Hepatic stellate cell (primary cell): ENCODE measurements around the gene C11orf21.

Experiments
- DNase-seq: peaks from one replicate; pipeline ENCODE4 v3.0.0; 2011; ENCODE audit warnings: low spot score

The C11orf21 gene

DNA sequence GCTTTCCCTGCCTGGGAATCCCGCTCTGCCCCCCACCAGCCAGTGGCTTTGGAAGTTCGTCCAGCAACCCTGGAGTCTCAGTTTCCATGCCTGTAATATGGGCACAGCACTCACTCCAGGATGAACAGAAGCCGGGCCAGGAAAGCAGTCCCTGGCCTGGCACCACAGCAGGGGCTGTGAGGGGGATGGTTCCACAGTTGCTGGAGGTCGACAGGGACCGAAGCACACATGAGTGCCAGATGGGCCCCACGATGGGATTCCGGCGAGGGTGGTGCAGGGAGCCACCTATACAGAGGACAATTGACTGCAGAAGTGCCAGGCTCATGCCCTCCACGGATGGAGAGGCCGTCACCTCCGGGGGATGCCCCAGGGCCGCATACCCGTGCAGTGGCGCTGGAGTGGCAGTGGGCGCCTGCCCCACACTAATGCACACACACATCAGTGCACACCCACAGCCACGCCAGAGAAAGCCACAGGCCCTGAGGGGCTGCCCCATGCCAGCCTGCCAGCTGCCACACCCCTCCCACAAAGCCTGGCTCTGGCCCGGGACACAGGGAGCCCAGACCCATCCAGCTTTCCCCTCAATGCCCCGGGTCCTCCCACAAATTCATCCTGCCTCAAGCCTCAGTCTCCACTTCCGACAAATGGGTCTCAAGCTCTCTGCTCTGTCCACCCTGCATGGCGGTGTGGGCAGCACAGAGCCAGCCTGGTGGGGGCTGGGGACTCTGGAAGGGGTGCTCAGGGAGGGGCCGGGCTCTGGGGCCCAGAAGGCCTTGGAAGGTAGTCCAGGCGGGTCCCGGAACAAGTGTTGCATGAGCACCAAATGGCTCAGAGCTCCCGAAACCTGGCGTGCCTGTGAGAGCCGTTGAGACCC lies 41.0 kb downstream of the C11orf21 start:
- no peak for DNase-seq

- DNase-seq, result no peak
These were observed 41.7 kb downstream of the C11orf21 start for GRCh38 chr11:2259897-2260451.

GRCh38 chr11:2259466-2259830 lies 42.3 kb downstream of the C11orf21 start:
- DNase-seq, result no peak

DNA sequence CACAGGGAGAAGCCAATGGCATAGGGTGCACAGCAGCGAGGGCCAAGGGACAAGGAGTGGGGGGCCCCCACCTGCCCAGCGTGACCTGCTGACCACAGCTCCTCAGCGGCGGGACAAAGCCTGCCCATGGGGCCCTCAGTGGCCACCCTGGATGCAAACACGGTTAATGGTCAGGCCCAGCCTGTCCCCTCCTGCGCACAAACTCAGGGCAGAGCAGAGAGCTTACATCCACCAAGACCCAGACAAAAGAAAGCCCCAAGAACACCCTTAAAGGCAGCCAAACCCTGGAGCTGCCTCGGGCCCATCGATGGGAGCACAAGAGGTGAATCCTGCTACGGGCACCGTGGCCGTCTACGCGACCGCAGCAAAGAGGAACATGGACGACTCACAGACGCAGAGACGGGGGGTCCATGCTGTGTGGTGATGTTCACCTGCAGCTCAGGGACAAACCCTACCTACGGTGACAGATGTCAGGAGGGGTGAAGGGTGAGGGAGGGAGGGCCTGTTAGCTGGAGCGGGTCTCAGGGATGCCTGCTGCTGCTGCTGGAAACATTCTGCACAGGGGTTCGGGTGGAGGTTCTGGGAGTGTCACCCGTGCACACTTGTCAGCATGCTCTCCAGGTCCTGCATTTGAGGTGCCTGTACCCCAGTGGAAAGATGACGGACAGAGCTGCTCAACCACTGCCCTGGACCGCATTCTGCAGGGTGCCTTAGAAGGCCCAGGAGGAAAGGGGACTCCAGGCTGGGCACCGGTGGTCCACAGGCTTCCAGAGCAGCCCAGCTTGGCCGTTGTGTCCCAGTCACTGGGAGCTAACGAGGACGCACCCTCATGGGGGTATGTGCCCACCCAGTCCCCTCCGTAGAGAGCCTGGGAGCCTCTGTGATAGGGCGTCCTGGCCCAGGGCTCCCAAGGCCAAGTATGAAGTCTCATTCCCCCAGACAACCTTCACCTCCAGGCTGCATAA lies 42.9 kb downstream of the C11orf21 start:
- no peak for DNase-seq

DNA sequence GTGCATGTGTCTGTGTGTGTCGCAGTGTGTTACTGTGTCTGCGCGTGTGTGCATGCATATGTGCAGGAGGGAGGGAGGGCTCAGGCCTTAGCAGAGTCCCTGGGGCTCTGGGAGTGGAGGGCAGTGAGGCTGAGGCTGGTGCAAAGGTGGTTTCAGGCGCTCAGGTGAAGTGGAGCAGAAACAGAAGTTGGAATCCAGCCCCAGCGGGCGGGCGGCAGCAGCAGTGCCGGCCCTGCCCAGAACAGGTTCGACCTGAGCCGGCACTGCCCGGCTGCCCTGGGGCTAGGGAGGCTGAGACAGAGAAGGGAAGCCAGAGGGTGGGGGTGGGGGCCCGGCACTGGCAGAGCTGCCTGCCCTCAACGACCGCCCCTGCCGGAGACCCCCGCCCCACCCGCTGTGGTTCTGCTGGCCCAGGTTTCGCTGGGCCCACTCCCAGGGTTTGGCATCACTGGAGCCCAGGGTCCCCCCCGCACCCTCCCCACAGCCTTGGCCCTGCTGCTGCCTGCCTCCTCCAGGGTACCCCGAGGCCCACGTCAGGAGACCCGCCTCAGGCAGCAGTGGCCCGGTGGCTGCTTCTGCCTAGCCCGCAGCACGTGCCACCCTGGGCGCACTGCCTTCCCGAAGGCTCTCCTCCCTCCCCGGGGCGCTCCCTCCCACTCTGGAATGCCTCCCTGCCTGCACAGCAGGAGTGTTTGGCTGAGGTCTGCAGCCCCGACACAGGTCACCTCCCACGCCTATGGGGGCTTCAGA lies 44.6 kb downstream of the C11orf21 start:
- no peak for DNase-seq

GRCh38 chr11:2256293-2256913 lies 45.3 kb downstream of the C11orf21 start:
- DNase-seq, result no peak

- no peak for DNase-seq
These were observed 49.7 kb downstream of the C11orf21 start for GRCh38 chr11:2252018-2252417.

DNA sequence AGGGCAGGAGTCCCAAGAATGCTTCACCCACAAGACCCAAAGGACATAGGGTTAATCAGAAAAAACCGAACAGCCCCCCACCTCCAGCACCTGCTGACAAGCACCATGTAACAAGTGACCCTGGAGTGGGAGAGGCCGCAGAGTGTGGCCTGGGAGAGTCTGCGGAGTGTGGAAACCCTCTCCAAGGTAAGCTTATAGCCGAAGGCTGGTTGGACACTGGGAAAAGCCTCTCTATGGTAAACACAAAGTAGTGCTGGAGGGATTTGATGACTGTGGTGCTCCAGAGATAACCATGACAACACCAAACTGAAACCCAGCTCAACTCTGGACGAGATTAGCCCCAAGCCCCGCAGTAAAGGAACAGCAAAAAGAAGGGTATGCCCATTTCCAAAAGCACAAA lies 50.6 kb downstream of the C11orf21 start:
- no peak for DNase-seq

DNA sequence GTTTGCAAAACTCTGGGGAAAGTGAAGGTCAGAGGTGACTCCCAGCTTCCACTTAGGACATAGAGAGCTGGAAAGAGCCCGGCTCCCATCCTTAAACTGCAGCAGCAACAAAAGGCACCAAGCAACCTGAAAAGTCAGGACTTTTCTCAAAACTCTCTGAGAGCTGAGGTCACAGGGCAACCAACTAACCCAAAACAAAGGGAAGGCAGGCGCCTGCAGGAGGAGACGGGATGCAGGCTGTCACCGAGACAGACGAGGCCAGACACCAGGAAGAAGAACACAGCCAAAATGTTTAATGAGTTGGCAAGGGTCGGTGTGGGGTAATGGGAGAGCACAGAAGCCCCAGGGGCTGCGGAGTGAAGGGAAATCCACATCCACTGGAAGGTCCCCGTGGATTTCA lies 51.2 kb downstream of the C11orf21 start:
- no peak for DNase-seq

GRCh38 chr11:2250041-2250440 lies 51.7 kb downstream of the C11orf21 start:
- DNase-seq, result no peak

- no peak for DNase-seq
These were observed 52.4 kb downstream of the C11orf21 start for GRCh38 chr11:2249189-2249916.

GRCh38 chr11:2248762-2249161 lies 53.0 kb downstream of the C11orf21 start:
- no peak for DNase-seq

DNA sequence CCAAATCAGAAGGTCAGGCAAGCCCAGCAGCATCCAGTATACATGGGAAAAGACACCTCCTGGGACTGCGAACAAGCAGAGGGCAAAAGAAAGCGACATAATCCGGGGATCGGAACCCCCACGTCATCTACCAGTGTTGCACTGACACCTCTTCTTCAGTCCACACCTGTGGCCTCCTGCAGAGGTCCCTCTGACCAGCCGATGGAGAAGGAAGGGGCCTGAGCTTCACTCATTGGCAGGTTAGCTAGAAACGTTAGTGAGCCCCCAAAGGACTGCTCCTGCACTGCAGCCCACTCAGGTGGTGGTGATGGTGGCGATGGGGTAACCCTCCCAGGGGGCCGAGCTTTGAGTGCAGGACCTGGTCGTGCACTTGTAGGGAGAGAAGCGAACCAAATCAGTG lies 53.5 kb downstream of the C11orf21 start:
- no peak for DNase-seq

DNA sequence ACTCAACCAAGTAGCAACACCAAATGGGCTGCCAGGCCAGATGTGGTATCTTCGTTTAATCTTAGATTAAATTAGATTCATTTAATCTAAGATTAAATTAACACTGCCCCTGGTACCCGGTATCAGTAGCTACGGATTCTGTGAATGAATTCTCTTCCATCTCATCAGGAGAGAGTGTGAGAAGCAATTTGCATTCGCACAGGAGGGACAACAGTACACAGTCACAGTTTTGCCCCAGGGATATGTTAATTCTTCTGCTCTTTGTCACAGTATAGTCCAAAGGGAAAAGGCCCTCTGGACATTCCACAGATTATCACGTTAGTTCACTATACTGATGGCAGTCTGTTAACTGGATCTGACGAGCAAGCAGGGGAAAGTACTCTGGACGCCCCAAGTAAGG lies 54.2 kb downstream of the C11orf21 start:
- no peak for DNase-seq
